Sigmoid colon (tissue), 7 donors: Measurements from ENCODE around the gene RGS11. TPM values are rescaled to one million over a fixed set of nuclear protein-coding genes. Genes with fewer than 3 reads are reported as not detected.

ENCODE experiments used
- DNase-seq: peaks from one replicate; pipeline ENCODE4 v3.0.0-alpha.2; 2019
- H3K27ac ChIP-seq, 4 donors: fragments of 200-600 bp; sonication (generic); one replicate each; pipeline ENCODE4 v1.5.1; 2016 to 2019; ENCODE audit warnings: mild to moderate bottlenecking in 1 of 4
- H3K27me3 ChIP-seq, 3 donors: fragments of 200-600 bp; sonication (generic); one replicate each; pipeline ENCODE4 v1.5.1; 2019; ENCODE audit warnings: mild to moderate bottlenecking in 1 of 3
- H3K36me3 ChIP-seq, 4 donors: fragments of 200-600 bp; sonication (generic); one replicate each; pipeline ENCODE4 v1.5.1; 2016 to 2019
- H3K4me1 ChIP-seq, 4 donors: fragments of 200-600 bp; sonication (generic); one replicate each; pipeline ENCODE4 v1.5.1; 2017 to 2019
- H3K4me3 ChIP-seq, 4 donors: fragments of 200-600 bp; sonication (generic); one replicate each; pipeline ENCODE4 v1.5.1; 2017 to 2019; ENCODE audit warnings: mild to moderate bottlenecking in 2 of 4, moderate library complexity in 1 of 4
- H3K9me3 ChIP-seq, 4 donors: fragments of 200-600 bp in 3 of 4; sonication (generic) in 3 of 4; one replicate each; pipeline versions ENCODE4 v1.5.1 to v1.6.1; 2013 to 2019
- CTCF ChIP-seq, 4 experiments: fragments of 450-650 bp in 3 of 4; fragments of 200-600 bp in 1 of 4; IDR thresholded peaks; one replicate each; pipeline ENCODE4 v1.5.1; 2016 to 2019; ENCODE audit warnings: antibody characterized with exemption in 4 of 4, mild to moderate bottlenecking in 3 of 4, moderate library complexity in 2 of 4
- EP300 ChIP-seq, 4 donors: sonication (generic); formaldehyde crosslinking; IDR thresholded peaks; one replicate each; pipeline ENCODE4 v1.6.1; 2017; ENCODE audit warnings: antibody characterized with exemption in 4 of 4
- POLR2A ChIP-seq, 2 donors: fragments of 450-650 bp; IDR thresholded peaks; one replicate each; pipeline ENCODE4 v1.6.1; 2016; ENCODE audit warnings: antibody characterized with exemption in 2 of 2, mild to moderate bottlenecking in 2 of 2, moderate library complexity in 2 of 2
- POLR2AphosphoS5 ChIP-seq, 4 donors: sonication (generic); formaldehyde crosslinking; IDR thresholded peaks; one replicate each; pipeline ENCODE4 v1.6.1; 2017; ENCODE audit warnings: antibody characterized with exemption in 4 of 4
- WGBS, 2 donors: extraction: QIAGEN DNeasy Blood & Tissue Kit; methylation state at CpG; one replicate each; pipeline ENCODE4 v1.1.7; 2013; 5-methylcytosine and 5-hydroxymethylcytosine counted together
- intact Hi-C: fragments of 100-400 bp; cut with DNase I; formaldehyde crosslinking; loops from one replicate; pipeline ENCODE4 v1.15.1; 2023
- polyA plus RNA-seq, 3 donors: library from polyadenylated mRNA; stranded (reverse); fragments of 200-250 nt; gene quantifications; one replicate each; pipeline ENCODE4 v1.2.3, GENCODE V29; 2013
- total RNA-seq, 4 donors: library from RNA; depleted of rRNA; stranded (reverse); fragments of >200 nt; gene quantifications; one replicate each; pipeline ENCODE4 v1.1.0, GENCODE V29; 2016
- donor health status: healthy with polysubstance abuse.
- donor health status: Bipolar disorder and iron deficiency.
- donor health status: healthy.

RGS11 gene
- total and polyA plus RNA-seq, 7 donors: 0.23 to 24.9 (median 6.4) TPM

GRCh38 chr16:276426-277077 is 808 bp upstream of the RGS11 start:
- DNase-seq: no peak
- Histone ChIP-seq H3K27me3 (peaks cover 8 to 31% (median 28%) of the 10 kb centered on the region in 3 donors), H3K36me3 (no peaks in the 10 kb centered on the region), H3K9me3 (no peaks in the 10 kb centered on the region), H3K4me3 (peak overlapping the region in 3 of 4 donors; percentile 51 to 60 (median 57)), H3K4me1 (peaks cover 0 to 32% (median 28%) of the 10 kb centered on the region in 4 donors), H3K27ac (peak overlapping the region in 1 of 4 donors; percentile 37)
- WGBS, 2 donors: 70 to 86% methylated on average over 20 of the region's 20 CpGs
- intact Hi-C loops: no loop called here
- TF ChIP-seq POLR2AphosphoS5 (IDR thresholded peaks at IDR 0.05) (no peak), EP300 (IDR thresholded peaks at IDR 0.05) (no peak), POLR2A (IDR thresholded peaks at IDR 0.05) (no peak), CTCF (IDR thresholded peaks at IDR 0.05) (no peak)

GRCh38 chr16:275041-275641 is 603 bp downstream of the RGS11 start:
- intact Hi-C loops: loop anchor here (2.0 kb wide), 1 partner anchor 76 kb away; no protein-coding TSS in a partner anchor
- DNase-seq: no peak
- TF ChIP-seq CTCF (IDR thresholded peaks at IDR 0.05) (no peak), POLR2AphosphoS5 (IDR thresholded peaks at IDR 0.05) (no peak), EP300 (IDR thresholded peaks at IDR 0.05) (no peak), POLR2A (IDR thresholded peaks at IDR 0.05) (no peak)
- peaks cover 0 to 22% (median 16%) of the 10 kb centered on the region in 4 donors for H3K4me1 ChIP-seq
- peak overlapping the region; percentile 41 to 60 (median 54) for H3K4me3 ChIP-seq
- H3K27ac ChIP-seq: peak overlapping the region in 2 of 4 donors; percentile 10 to 22
- 1 to 3% methylated on average over 58 of the region's 58 CpGs for WGBS, 2 donors
- no peaks in the 10 kb centered on the region for H3K9me3 ChIP-seq
- peaks cover 0 to 21% (median 17%) of the 10 kb centered on the region in 3 donors for H3K27me3 ChIP-seq
- H3K36me3 ChIP-seq: no peaks in the 10 kb centered on the region

- no peak overlapping the region for H3K27ac ChIP-seq
- intact Hi-C loops: loop anchor here (2.0 kb wide), 1 partner anchor 77 kb away; no protein-coding TSS in a partner anchor
- no peaks in the 10 kb centered on the region for H3K36me3 ChIP-seq
- TF ChIP-seq CTCF (IDR thresholded peaks at IDR 0.05): no peak
- no peak for TF ChIP-seq POLR2AphosphoS5 (IDR thresholded peaks at IDR 0.05)
- no peak for TF ChIP-seq EP300 (IDR thresholded peaks at IDR 0.05)
- 31 to 76% methylated on average over 30 of the region's 30 CpGs for WGBS, 2 donors
- H3K9me3 ChIP-seq: no peaks in the 10 kb centered on the region
- peaks cover 0 to 12% (median 9%) of the 10 kb centered on the region in 3 donors for H3K27me3 ChIP-seq
- H3K4me3 ChIP-seq: no peak overlapping the region
- H3K4me1 ChIP-seq: peaks cover 0 to 18% (median 13%) of the 10 kb centered on the region in 4 donors
- DNase-seq: no peak
These were observed 2.0 kb downstream of the RGS11 start for GRCh38 chr16:273547-274421.

GRCh38 chr16:272633-273546 is 2.9 kb downstream of the RGS11 start:
- H3K27me3 ChIP-seq: peaks cover 0 to 12% (median 9%) of the 10 kb centered on the region in 3 donors
- no peak for TF ChIP-seq POLR2A (IDR thresholded peaks at IDR 0.05)
- TF ChIP-seq CTCF (IDR thresholded peaks at IDR 0.05): no peak
- TF ChIP-seq EP300 (IDR thresholded peaks at IDR 0.05): no peak
- no peak for TF ChIP-seq POLR2AphosphoS5 (IDR thresholded peaks at IDR 0.05)
- H3K27ac ChIP-seq: no peak overlapping the region
- no peak overlapping the region for H3K4me3 ChIP-seq
- peaks cover 0 to 18% (median 13%) of the 10 kb centered on the region in 4 donors for H3K4me1 ChIP-seq
- no peak for DNase-seq
- no peaks in the 10 kb centered on the region for H3K9me3 ChIP-seq
- H3K36me3 ChIP-seq: no peaks in the 10 kb centered on the region
- intact Hi-C loops: no loop called here
- 58 to 80% methylated on average over 36 of the region's 36 CpGs for WGBS, 2 donors
